ENCODE data around the gene CRELD2.

Gene CRELD2

GRCh38 chr22:49917974-49918910, at the start of gene CRELD2, which contains the start of gene ALG12:
TSS of gene CRELD2 (plus strand) at chr22:49918634. CDS start at chr22:49918770, 136 bp downstream.
TSS of gene ALG12 (minus strand) at chr22:49918438. CDS start at chr22:49913765, 4,673 bp downstream.
- DNase-seq, result peak; percentile 94

GRCh38 chr22:49869086-49869830, 49.2 kb upstream of the CRELD2 start:
- no peak for DNase-seq

- DNase-seq, result no peak
These were observed 48.4 kb upstream of the CRELD2 start for GRCh38 chr22:49869845-49870712.

GRCh38 chr22:49871482-49871881, 47.0 kb upstream of the CRELD2 start:
- DNase-seq, result no peak

DNA sequence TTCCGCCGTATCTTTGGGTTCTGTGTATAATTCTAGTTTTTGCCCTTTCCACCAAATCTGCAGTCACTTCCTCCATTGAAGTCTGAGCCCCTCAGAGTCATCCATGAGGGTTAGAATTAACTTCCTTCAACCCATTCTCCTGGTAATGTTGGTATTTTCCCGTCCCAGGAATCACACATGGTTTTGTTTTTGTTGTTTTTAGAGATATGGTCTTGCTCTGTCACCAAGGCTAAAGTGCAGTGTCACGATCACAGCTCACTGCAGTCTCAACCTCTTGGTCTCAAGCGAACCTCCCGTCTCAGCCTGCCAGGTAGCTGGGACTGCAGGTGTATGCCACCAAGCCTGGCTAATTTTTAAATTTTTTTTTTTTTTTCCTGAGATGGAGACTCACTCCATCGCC, 46.1 kb upstream of the CRELD2 start:
- DNase-seq, result no peak

DNA sequence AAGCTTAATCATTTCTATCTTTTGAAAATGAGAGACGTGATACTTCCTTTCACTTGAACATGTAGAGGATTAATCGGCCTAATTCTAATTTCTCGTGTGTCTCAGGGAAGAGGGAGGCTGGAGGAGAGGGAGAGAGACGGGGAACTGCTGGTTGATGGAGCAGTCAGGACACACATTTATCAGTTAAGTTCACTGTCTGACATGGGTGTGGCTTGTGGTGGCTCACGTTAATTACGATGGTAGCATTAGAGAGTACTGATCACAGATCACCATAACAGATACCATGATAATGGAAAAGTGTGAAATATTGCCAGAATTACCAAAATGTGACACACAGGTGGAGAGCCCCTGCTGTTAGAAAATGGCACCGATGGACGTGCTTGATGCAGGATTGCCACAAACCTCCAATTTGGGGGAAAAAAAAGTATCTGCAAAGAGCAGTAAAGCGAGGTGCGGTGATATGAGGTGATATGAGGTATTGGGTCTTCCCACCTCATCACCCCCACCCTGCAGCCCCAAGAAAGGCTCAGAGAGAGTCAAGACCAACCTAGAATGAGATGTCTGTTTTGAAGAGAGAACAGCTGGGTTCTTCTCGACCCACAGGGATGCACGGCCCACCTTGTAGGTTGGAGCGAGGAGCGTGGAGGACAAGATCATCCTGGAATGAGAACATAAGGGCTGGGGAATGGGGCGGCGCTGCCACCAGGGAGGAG, 45.0 kb upstream of the CRELD2 start:
- no peak for DNase-seq

- no peak for DNase-seq
These were observed 40.8 kb upstream of the CRELD2 start for GRCh38 chr22:49877642-49878041.

DNA sequence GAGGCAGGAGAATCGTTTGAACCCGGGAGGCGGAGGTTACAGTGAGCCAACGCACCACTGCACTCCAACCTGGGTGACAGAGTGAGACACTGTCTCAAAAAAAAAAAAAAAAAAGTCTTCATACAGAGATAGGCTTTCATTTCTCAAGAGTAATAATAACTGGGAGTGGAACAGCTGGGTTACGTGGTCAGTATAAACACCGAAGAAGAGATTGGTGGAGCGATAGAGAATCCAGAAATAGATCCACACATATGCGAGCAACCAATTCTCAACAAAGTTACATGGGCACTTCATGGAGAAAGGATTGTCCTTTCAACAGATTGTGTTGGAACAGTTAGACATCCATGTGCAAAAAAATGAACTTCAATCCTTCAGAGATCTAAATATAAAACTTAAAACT, 40.2 kb upstream of the CRELD2 start:
- DNase-seq, result no peak

- DNase-seq, result no peak
These were observed 38.6 kb upstream of the CRELD2 start for GRCh38 chr22:49879871-49880270.

DNA sequence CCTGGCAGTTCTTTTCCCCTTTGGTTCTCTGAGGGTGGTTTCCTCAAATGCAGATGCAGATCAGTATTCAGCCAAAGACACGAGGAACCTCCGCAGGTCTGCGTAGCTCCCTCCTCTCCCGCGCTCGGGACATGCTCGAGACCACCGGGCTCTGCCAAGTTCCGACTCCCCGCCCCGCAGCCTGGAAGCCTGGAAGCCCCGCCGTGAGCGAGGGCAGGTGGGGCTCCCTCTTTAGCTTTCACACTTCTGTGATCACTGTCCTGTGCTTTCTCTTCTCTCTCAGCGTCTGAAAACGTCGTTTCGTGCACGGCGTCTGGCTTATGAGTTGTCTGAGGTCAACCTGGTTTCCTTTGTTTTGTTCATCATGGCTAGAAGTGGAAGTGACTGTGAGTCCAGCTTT, 38.2 kb upstream of the CRELD2 start:
- DNase-seq, result no peak

DNA sequence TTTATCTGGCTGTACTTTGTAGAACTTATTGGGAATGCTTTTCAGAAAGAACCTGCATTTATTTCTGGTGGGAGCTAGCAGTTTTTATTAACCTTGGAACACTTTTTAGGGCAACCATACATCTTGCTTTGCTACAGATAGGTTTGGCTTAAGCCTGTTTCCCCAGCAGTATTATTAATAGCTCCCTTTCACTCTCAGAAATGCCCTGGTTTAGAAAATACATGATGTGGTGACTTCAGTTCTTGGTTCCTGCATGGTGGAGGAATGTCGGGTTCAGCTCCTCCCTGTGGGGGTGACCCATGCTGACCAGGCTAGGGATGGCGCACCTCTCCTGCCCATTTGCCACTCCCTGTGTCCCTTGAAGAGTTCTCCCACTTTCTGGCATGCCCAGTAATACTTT, 36.6 kb upstream of the CRELD2 start:
- DNase-seq, result no peak

GRCh38 chr22:49882519-49883293, 35.7 kb upstream of the CRELD2 start:
- no peak for DNase-seq

- no peak for DNase-seq
These were observed 35.2 kb upstream of the CRELD2 start for GRCh38 chr22:49883294-49883640.

DNA sequence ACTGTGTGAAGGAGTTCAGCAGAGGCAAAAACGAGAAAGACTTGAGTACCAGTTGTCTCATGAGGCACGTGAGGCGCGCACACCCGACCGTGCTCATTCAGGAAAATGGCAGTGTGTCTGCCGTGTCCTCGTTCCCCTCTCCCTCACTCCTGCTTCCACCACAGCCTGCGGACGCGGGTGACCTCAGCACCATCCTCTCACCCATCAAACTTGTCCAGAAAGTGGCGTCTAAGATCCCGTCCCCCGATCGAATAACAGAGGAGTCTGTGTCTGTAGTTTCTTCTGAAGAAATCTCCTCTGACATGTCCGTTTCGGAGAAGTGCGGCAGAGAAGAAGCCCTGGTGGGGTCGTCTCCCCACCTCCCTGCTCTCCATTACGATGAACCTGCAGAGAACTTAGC, 34.4 kb upstream of the CRELD2 start:
- DNase-seq, result no peak

- no peak for DNase-seq
These were observed 33.8 kb upstream of the CRELD2 start for GRCh38 chr22:49884503-49885260.

DNA sequence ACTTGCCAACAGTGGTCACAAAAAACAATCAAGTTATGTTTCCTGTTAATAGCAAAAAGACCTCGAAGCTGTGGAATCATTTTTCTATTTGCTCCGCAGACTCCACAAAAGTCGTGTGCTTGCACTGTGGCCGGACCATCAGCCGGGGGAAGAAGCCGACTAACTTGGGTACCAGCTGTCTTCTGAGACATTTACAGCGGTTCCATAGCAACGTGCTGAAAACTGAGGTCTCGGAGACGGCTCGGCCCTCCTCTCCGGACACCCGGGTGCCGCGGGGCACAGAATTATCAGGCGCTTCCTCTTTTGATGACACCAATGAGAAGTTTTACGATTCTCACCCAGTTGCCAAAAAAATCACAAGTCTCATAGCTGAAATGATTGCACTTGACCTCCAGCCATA, 33.2 kb upstream of the CRELD2 start:
- DNase-seq, result no peak

DNA sequence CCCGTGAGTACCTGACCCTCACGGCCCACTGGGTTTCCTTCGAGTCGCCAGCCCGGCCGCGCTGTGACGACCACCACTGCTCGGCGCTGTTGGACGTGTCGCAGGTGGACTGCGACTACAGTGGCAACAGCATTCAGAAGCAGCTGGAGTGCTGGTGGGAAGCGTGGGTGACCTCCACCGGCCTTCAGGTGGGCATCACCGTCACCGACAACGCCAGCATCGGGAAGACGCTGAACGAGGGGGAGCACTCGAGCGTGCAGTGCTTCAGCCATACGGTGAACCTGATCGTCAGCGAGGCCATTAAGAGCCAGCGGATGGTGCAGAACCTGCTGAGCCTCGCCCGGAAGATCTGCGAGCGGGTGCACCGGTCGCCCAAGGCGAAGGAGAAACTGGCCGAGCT, 32.6 kb upstream of the CRELD2 start:
- no peak for DNase-seq

DNA sequence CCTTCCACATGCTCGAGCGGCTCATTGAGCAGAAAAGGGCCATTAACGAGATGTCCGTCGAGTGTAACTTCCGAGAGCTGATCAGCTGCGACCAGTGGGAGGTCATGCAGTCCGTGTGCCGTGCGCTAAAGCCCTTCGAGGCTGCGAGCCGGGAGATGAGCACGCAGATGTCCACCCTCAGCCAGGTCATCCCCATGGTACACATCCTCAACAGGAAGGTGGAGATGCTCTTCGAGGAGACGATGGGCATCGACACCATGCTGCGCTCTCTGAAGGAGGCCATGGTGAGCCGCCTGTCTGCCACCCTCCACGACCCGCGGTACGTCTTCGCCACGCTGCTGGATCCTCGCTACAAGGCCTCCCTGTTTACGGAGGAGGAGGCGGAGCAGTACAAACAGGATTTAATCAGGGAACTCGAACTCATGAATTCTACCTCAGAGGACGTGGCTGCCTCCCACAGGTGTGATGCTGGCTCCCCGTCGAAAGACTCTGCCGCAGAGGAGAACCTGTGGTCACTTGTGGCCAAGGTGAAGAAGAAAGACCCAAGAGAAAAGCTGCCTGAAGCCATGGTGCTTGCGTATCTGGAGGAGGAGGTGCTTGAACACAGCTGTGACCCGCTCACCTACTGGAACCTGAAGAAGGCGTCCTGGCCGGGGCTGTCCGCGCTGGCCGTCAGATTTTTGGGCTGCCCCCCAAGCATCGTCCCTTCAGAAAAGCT, 31.9 kb upstream of the CRELD2 start:
- no peak for DNase-seq

DNA sequence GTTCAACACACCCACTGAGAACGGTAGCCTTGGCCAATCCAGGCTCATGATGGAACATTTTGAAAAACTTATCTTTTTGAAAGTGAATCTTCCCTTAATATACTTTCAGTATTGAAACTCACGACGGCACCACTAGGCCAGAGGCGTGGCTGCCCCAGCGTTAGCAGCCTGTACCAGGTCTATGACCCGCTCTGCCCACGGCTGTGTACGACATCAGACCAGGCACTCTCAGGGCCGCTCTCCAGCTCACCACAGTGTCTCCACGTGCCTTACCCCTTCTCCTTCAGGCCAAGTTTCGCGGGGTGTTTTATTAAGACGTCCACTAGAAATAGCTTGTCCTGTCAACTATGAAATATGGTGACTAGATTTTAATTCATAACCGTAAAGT, 31.4 kb upstream of the CRELD2 start:
- DNase-seq, result no peak

DNA sequence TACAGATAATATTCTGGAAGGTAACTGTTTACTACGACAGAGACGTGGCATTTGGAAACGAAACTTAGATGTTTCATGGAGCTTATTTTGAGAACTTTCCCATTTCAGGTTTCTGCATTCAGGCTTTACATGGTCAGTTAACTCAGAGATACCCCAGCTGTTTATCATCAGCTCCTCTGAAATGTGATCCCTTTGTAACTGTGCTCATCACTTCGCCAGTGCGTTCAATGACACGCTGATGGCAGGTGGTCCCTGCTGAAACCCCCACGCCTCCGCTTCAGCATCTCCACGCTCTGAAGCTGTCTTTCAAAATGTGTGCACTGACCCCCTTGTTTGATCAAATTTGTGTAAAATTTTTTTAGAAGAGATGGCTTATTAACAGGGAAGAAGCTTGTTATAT, 30.7 kb upstream of the CRELD2 start:
- DNase-seq, result no peak

All from SHP77 treated with DMSO at 0.1 percent for 48 hours (cell line).